ENCODE data around the gene SSTR1. TPM values are rescaled to one million over a fixed set of nuclear protein-coding genes. Genes with fewer than 3 reads are reported as not detected.

Gene SSTR1
- total and polyA plus RNA-seq, 2 of the 13 experiments (the other 11 are each of a cell fraction or from before 2014, with no cell fraction given), result 0.04 TPM

DNA sequence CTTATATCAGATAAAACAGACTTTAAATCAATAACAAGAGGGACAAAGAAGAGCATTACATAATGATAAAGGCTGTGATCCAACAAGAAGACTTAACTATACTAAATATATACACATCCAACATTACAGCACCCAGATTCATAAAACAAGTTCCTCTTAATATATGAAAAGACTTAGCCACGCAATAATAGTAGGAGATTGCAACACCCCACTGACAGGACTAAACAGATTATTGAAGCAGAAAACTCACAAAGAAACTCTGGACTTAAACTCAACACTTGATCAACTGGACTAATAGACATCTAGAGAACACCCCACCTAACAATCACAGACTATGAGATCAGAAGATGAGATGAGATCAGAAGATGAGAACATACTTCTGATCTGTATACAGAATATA is 53.9 kb downstream of the SSTR1 start:
- H3K9ac ChIP-seq (ENCODE audit: insufficient read depth, low read depth, low read length), result no peak overlapping the region
- H3K4me3 ChIP-seq (replicated peaks in 1 of 3; ENCODE audit: insufficient read depth in 1 of 3, low read depth in 2 of 3, low read length in 3 of 3), result no peak overlapping the region
- H2AFZ ChIP-seq (ENCODE audit: low read length), result no peak overlapping the region
- no TSS peak for BruUV-seq (replicated peaks)
- no peaks in the 10 kb centered on the region for H3K9me3 ChIP-seq (ENCODE audit: low read length)
- H4K20me1 ChIP-seq (ENCODE audit: insufficient read depth, low read length), result no peaks in the 10 kb centered on the region
- WGBS (ENCODE audit: low lambda C conversion rate), result 4% methylated on average over 1 of the region's 1 CpG
- ATAC-seq (no peak), DNase-seq (ENCODE audit: low spot score) (no peak), FAIRE-seq (no peak)
- H3K27ac ChIP-seq (ENCODE audit: extremely low read length, insufficient read depth, low read length), result no peak overlapping the region
- no peak overlapping the region for H3K4me2 ChIP-seq (ENCODE audit: low read depth, low read length)
- H3K4me1 ChIP-seq (ENCODE audit: insufficient read depth, low read length), result no peaks in the 10 kb centered on the region
- TF ChIP-seq, protein P1, sequence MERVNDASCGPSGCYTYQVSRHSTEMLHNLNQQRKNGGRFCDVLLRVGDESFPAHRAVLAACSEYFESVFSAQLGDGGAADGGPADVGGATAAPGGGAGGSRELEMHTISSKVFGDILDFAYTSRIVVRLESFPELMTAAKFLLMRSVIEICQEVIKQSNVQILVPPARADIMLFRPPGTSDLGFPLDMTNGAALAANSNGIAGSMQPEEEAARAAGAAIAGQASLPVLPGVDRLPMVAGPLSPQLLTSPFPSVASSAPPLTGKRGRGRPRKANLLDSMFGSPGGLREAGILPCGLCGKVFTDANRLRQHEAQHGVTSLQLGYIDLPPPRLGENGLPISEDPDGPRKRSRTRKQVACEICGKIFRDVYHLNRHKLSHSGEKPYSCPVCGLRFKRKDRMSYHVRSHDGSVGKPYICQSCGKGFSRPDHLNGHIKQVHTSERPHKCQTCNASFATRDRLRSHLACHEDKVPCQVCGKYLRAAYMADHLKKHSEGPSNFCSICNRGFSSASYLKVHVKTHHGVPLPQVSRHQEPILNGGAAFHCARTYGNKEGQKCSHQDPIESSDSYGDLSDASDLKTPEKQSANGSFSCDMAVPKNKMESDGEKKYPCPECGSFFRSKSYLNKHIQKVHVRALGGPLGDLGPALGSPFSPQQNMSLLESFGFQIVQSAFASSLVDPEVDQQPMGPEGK (CRISPR knock-in tag; IDR thresholded peaks at IDR 0.05), result no peak
- TF ChIP-seq, protein P2, sequence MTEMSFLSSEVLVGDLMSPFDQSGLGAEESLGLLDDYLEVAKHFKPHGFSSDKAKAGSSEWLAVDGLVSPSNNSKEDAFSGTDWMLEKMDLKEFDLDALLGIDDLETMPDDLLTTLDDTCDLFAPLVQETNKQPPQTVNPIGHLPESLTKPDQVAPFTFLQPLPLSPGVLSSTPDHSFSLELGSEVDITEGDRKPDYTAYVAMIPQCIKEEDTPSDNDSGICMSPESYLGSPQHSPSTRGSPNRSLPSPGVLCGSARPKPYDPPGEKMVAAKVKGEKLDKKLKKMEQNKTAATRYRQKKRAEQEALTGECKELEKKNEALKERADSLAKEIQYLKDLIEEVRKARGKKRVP (CRISPR knock-in tag; IDR thresholded peaks at IDR 0.05), result peak in 1 of 2 experiments; percentile 72; a peak in 1 of 4 replicates
- TF ChIP-seq ELF1 (CRISPR knock-in tag; IDR thresholded peaks at IDR 0.05), result no peak
- no peak for TF ChIP-seq HNRNPUL1 (IDR thresholded peaks at IDR 0.05; ENCODE audit: low read depth, low read length)
- TF ChIP-seq FOXP1 (IDR thresholded peaks at IDR 0.05), result no peak
- TF ChIP-seq FOXP1 (CRISPR knock-in tag; IDR thresholded peaks at IDR 0.05), result no peak
- no peak for TF ChIP-seq ZSCAN9 (CRISPR knock-in tag; IDR thresholded peaks at IDR 0.05; ENCODE audit: borderline replicate concordance)
- peak; percentile 80; the same call in 1 of the 2 replicates for TF ChIP-seq CEBPB (IDR thresholded peaks at IDR 0.05; ENCODE audit: borderline replicate concordance, low read depth, low read length)
- TF ChIP-seq, protein P3, sequence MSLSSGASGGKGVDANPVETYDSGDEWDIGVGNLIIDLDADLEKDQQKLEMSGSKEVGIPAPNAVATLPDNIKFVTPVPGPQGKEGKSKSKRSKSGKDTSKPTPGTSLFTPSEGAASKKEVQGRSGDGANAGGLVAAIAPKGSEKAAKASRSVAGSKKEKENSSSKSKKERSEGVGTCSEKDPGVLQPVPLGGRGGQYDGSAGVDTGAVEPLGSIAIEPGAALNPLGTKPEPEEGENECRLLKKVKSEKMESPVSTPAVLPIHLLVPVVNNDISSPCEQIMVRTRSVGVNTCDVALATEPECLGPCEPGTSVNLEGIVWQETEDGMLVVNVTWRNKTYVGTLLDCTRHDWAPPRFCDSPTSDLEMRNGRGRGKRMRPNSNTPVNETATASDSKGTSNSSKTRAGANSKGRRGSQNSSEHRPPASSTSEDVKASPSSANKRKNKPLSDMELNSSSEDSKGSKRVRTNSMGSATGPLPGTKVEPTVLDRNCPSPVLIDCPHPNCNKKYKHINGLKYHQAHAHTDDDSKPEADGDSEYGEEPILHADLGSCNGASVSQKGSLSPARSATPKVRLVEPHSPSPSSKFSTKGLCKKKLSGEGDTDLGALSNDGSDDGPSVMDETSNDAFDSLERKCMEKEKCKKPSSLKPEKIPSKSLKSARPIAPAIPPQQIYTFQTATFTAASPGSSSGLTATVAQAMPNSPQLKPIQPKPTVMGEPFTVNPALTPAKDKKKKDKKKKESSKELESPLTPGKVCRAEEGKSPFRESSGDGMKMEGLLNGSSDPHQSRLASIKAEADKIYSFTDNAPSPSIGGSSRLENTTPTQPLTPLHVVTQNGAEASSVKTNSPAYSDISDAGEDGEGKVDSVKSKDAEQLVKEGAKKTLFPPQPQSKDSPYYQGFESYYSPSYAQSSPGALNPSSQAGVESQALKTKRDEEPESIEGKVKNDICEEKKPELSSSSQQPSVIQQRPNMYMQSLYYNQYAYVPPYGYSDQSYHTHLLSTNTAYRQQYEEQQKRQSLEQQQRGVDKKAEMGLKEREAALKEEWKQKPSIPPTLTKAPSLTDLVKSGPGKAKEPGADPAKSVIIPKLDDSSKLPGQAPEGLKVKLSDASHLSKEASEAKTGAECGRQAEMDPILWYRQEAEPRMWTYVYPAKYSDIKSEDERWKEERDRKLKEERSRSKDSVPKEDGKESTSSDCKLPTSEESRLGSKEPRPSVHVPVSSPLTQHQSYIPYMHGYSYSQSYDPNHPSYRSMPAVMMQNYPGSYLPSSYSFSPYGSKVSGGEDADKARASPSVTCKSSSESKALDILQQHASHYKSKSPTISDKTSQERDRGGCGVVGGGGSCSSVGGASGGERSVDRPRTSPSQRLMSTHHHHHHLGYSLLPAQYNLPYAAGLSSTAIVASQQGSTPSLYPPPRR (CRISPR knock-in tag; IDR thresholded peaks at IDR 0.05; ENCODE audit: borderline replicate concordance), result no peak
- TF ChIP-seq, protein P4, sequence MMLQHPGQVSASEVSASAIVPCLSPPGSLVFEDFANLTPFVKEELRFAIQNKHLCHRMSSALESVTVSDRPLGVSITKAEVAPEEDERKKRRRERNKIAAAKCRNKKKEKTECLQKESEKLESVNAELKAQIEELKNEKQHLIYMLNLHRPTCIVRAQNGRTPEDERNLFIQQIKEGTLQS (CRISPR knock-in tag; IDR thresholded peaks at IDR 0.05), result no peak
- no peak for TF ChIP-seq SRF (IDR thresholded peaks at IDR 0.05; ENCODE audit: low read depth, low read length)
- TF ChIP-seq, protein P5, sequence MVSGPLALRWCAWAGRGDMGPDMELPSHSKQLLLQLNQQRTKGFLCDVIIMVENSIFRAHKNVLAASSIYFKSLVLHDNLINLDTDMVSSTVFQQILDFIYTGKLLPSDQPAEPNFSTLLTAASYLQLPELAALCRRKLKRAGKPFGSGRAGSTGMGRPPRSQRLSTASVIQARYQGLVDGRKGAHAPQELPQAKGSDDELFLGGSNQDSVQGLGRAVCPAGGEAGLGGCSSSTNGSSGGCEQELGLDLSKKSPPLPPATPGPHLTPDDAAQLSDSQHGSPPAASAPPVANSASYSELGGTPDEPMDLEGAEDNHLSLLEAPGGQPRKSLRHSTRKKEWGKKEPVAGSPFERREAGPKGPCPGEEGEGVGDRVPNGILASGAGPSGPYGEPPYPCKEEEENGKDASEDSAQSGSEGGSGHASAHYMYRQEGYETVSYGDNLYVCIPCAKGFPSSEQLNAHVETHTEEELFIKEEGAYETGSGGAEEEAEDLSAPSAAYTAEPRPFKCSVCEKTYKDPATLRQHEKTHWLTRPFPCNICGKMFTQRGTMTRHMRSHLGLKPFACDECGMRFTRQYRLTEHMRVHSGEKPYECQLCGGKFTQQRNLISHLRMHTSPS (CRISPR knock-in tag; IDR thresholded peaks at IDR 0.05; ENCODE audit: low read depth), result no peak
- TF ChIP-seq MAF1 (CRISPR knock-in tag; IDR thresholded peaks at IDR 0.05; ENCODE audit: borderline replicate concordance), result no peak
- no peaks in the 10 kb centered on the region for H3K36me3 ChIP-seq (replicated peaks in 1 of 2; ENCODE audit: control insufficient read depth in 1 of 2, insufficient read depth in 2 of 2, low read length in 2 of 2)
- in situ Hi-C loops (cut with HindIII; ENCODE audit: extremely low pct_ligation_motif_present, low pct_unique_long_range_greater_than_20kb) (no loop called here), intact Hi-C loops (cut with micrococcal nuclease; ENCODE audit: unreplicated experiment) (no loop called here)
- H3K79me2 ChIP-seq (ENCODE audit: insufficient read depth, low read length), result no peaks in the 10 kb centered on the region
- CTCF ChIA-PET (ENCODE audit: low intra/inter-chr PET ratio, low total read pairs), result no interaction called here
- POLR2A ChIA-PET, result no interaction called here
- no peaks in the 10 kb centered on the region for H3K27me3 ChIP-seq (ENCODE audit: control insufficient read depth in 1 of 2, insufficient read depth in 2 of 2, low read length in 2 of 2)

Measured in HepG2 (cell line).